ENCODE results near the gene TSSK6.
A peak's percentile ranks its signal among the peaks of the same experiment; 100 is the strongest.

Gene TSSK6

DNA sequence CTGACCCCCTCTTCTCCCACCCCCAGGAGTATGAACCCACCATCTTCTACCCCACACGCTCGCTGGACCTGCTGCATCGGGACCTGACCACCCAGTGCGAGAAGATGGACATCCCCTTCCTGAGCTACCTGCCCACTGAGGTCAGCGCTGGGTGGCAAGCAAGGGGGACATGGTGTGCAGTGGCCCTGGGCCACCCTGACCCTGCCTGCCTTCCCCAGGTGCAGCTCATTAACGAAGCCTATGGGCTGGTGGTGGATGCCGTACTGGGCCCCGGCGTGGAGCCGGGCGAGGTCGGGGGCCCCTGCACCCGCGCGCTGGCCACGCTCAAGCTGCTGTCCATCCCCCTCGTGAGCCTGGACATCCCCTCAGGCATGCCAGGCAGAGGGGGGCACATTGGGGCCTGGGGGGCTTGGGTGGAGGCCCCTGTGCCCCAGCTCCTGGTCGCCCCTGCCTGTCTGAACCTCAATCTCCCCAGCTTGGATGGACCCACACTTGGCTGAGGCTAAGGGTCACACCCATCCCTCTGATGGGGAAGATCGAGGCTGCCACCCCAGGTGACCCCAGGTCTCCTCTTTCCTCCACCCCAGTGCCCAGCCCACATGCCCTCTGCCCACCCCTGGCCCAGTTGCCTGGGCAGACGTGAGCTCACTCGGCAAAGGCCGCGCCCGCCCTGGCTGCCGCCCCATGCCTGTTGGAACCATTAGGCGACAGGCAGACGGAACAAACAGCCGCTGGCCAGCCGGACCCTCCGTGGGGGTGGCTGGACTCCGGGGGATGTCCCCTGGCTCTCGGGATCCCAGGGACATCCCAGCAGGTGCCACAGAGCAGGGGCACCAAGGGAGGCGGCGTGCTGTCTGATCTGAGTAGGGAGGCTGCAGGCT, 20.2 kb upstream of the TSSK6 start:
- DNase-seq (ENCODE audit: low read depth): no peak
- no peak overlapping the region for H3K4me3 ChIP-seq (ENCODE audit: low read depth, low read length)

DNA sequence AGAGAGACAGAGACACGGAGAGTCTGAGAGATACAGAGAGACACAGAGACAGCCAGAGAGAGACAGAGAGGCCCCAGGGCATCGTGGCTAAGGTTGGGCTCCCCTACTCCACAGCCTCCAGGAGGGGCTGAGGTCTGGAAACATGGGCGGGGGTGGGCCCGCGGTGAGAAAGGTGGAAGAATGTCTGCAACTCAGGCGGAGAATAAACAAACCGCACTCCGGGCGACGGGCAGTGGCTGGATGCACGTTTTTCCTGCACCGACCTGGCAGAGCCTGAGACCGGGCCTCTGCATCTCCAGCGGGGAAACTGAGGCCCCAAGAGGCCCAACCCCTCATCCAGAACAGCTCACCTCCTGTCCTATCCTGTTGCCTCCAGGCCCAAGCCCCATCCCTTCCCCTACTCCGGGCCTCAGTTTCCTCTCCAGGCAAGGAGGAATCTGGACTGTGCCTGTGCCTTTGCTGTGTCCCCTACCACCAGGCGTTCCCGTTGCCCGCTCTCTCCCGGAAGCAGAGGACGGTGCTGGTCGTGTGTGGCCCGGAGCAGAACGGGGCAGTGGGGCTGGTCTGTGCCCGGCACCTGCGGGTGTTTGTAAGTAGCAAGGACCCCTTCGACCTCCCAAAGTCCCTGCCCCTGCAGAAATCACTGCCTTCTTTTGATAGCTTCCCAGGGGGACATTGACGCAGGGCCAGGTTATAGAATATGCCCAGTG, 19.4 kb upstream of the TSSK6 start:
- no peak overlapping the region for H3K4me3 ChIP-seq (ENCODE audit: low read depth, low read length)
- TF ChIP-seq, protein P1, sequence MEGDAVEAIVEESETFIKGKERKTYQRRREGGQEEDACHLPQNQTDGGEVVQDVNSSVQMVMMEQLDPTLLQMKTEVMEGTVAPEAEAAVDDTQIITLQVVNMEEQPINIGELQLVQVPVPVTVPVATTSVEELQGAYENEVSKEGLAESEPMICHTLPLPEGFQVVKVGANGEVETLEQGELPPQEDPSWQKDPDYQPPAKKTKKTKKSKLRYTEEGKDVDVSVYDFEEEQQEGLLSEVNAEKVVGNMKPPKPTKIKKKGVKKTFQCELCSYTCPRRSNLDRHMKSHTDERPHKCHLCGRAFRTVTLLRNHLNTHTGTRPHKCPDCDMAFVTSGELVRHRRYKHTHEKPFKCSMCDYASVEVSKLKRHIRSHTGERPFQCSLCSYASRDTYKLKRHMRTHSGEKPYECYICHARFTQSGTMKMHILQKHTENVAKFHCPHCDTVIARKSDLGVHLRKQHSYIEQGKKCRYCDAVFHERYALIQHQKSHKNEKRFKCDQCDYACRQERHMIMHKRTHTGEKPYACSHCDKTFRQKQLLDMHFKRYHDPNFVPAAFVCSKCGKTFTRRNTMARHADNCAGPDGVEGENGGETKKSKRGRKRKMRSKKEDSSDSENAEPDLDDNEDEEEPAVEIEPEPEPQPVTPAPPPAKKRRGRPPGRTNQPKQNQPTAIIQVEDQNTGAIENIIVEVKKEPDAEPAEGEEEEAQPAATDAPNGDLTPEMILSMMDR (conservative IDR thresholded peaks at IDR 0.05; ENCODE audit: low read depth, low read length): no peak
- DNase-seq (ENCODE audit: low read depth): no peak

More for the DNA sequence above, 20.2 kb upstream of the TSSK6 start:
- TF ChIP-seq, protein P1 (conservative IDR thresholded peaks at IDR 0.05; ENCODE audit: low read depth, low read length): no peak

DNA sequence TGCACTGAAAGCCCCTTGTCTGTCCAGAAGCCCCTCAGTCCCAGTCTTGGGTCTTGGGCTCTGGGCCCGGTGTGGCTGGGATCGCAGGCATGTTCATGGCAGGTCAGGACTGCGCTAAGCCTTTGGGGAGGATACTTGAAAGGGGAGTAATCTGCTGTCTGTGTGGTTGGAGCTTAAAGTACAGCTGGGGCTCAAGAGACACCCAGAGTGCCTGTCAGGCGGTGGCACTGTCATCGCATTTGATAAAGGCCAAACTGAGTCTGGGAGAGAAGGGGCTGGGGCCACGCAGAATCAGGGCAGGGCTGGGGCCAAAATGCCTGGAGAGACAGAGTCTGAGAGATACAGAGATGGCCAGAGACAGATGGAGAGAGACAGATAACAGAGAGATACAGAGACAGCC, 18.5 kb upstream of the TSSK6 start:
- TF ChIP-seq, protein P1 (conservative IDR thresholded peaks at IDR 0.05; ENCODE audit: low read depth, low read length): no peak

DNA sequence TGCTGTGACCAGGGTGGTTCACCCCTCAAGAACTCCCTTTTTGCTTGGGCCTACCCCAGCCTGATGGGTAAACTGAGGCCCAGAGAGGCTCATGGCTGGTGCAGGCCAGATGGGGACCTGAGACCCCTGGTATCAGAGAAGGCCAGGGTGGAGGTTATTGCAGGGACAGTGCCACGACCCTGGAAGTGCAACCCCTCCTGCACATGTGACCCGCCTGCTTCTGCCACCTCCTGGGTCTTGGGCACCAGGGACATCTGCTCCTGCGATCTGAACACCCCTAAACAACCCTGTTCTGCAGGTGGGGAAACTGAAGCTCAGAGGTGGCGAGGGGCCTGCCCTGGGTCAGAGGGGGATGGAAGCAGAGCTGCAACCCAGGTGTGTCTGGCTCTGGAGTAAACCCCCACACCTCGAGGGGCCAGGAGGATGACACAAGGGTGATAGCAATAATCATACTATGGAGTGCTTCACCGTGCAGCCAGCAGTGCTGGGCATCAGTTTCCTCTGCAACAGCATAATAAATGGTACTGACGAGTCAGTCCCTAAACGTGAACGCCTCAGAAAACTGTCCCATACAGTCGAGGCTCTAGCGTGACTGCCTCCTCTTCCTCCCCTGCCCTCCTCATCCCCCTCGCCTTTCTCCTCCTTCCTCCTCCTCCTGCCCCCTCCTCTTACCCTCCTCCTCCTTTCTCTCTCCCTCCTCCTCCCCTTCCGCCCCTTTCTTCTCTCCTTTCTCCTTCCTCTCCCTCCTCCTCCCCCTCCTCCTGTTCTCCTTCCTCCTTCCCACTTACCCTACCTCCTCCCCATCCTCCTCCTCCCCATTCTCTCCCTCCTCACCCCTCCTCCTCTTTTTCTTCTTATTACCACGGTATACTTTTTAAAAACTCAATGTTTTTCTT, 17.7 kb upstream of the TSSK6 start:
- TF ChIP-seq, protein P1 (conservative IDR thresholded peaks at IDR 0.05; ENCODE audit: low read depth, low read length): no peak
- no peak overlapping the region for H3K4me3 ChIP-seq (ENCODE audit: low read depth, low read length)
- no peak for DNase-seq (ENCODE audit: low read depth)

More for the DNA sequence above, 18.5 kb upstream of the TSSK6 start:
- no peak for DNase-seq (ENCODE audit: low read depth)
- H3K4me3 ChIP-seq (ENCODE audit: low read depth, low read length): no peak overlapping the region

DNA sequence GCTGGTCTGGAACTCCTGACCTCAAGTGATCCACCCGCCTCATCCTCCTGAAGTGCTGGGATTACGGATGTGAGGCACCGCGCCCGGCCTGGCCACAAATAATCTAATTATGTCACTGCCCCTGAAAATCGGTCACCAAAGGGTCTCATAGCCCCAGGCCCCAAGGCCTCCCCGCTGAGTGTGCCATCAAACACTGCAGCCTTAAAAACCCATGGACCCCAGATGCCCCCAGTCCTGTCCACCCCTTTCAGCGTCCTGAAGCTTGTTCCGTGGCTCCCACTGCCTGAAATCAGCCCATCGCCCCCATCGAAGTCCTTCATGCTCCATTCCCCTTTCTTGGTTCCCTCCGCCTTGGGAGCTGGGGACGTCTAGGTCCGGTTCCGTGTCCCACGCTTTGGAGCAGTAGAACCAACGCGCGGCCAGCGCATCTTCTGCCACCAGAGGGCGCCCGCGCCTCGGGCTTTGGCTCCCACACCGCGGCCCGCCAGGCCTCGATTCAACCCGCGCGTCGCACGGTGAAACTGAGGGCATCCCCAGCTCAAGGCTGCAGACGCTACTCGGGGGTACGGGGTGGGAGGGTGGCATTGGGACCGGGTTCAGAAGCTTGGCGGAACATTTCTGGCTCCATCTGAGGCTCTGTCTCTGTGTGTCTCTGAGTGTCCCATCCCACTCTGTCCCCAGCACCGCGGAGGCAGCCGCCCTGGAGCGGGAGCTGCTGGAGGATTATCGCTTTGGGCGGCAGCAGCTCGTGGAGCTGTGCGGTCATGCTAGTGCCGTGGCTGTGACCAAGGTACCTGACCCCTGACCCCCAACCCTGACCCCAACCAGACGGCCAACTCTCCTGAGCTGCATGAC, 16.8 kb upstream of the TSSK6 start:
- DNase-seq (ENCODE audit: low read depth): peak; percentile 67
- TF ChIP-seq, protein P1 (conservative IDR thresholded peaks at IDR 0.05; ENCODE audit: low read depth, low read length): peak; percentile 96
- no peak overlapping the region for H3K4me3 ChIP-seq (ENCODE audit: low read depth, low read length)

DNA sequence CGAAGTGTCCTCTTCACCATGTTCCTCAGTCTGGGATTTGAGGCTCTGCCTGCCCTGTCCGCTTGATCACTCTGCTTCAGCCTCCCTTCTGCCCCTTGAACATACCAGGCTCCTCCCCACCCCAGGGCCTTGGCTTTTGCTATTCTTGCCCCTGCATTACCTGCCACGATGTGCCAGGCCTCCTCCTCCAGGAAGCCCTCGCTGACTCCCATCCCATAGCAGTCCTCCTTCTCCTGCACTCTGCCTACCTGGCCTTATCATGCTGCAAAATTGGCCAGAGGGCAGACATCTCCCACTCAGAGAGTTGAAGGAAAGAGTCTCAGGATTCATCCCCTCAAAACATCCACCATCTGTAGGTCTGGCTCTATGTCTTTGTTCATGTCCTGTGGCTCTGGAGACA, 15.5 kb upstream of the TSSK6 start:
- no peak for DNase-seq (ENCODE audit: low read depth)
- H3K4me3 ChIP-seq (ENCODE audit: low read depth, low read length): no peak overlapping the region
- TF ChIP-seq, protein P1 (conservative IDR thresholded peaks at IDR 0.05; ENCODE audit: low read depth, low read length): no peak

All from choroid plexus epithelial cell (primary cell).